Astrocyte (in vitro differentiated cells and primary cell): ENCODE results near the gene CABLES1. TPM values are rescaled to one million over a fixed set of nuclear protein-coding genes. Genes with fewer than 3 reads are reported as not detected.

Experiments
- DNase-seq: peaks from one replicate; pipeline ENCODE4 v3.0.0-alpha.2; 2010; ENCODE audit warnings: low read depth
- FAIRE-seq: peaks from 2 replicates; lab custom pipeline; 2011; peaks lifted over from hg19 to GRCh38; lab: Jason Lieb, UNC
- H2AFZ ChIP-seq: 2 replicates; pipeline ENCODE4 v1.6.0; 2012; ENCODE audit warnings: low read depth, low read length, inconsistent platforms
- H3K27ac ChIP-seq: 2 replicates; pipeline ENCODE4 v1.5.1; 2011; ENCODE audit warnings: low read depth, low read length, inconsistent platforms
- H3K27me3 ChIP-seq: 2 replicates; pipeline ENCODE4 v1.6.0; 2011; ENCODE audit warnings: low read length, inconsistent platforms; ENCODE audit not compliant: insufficient read depth
- H3K36me3 ChIP-seq: 2 replicates; pipeline ENCODE4 v1.5.1; 2011; ENCODE audit warnings: low read length, inconsistent platforms; ENCODE audit not compliant: insufficient read depth
- H3K4me1 ChIP-seq: 2 replicates; pipeline ENCODE4 v1.5.1; 2011; ENCODE audit warnings: low read length, inconsistent platforms; ENCODE audit not compliant: insufficient read depth
- H3K4me2 ChIP-seq: 2 replicates; pipeline ENCODE4 v1.6.0; 2012; ENCODE audit warnings: low read length, inconsistent platforms
- H3K4me3 ChIP-seq: 2 replicates; pipeline ENCODE4 v1.5.1; 2011; ENCODE audit warnings: low read depth, mild to moderate bottlenecking, low read length, inconsistent platforms; ENCODE audit not compliant: insufficient read depth
- H3K79me2 ChIP-seq: 2 replicates; pipeline ENCODE4 v1.6.0; 2012; ENCODE audit warnings: mild to moderate bottlenecking, low read length, inconsistent platforms; ENCODE audit not compliant: insufficient read depth
- H3K9ac ChIP-seq: 2 replicates; pipeline ENCODE4 v1.6.0; 2012; ENCODE audit warnings: mild to moderate bottlenecking, low read length, inconsistent platforms
- H3K9me3 ChIP-seq: 2 replicates; pipeline ENCODE4 v1.5.1; 2012; ENCODE audit warnings: low read depth, mild to moderate bottlenecking, low read length, inconsistent platforms; ENCODE audit not compliant: insufficient read depth
- H4K20me1 ChIP-seq: 2 replicates; pipeline ENCODE4 v1.6.0; 2012; ENCODE audit warnings: low read length, inconsistent platforms; ENCODE audit not compliant: insufficient read depth
- H3K27ac Mint-ChIP-seq: one replicate; pipeline ENCODE4 v1.8.0; 2021; ENCODE audit warnings: mild to moderate bottlenecking, mixed read lengths; ENCODE audit not compliant: unreplicated experiment
- H3K27me3 Mint-ChIP-seq: one replicate; pipeline ENCODE4 v1.8.0; 2021; ENCODE audit warnings: low read depth, mixed read lengths; ENCODE audit not compliant: unreplicated experiment
- H3K36me3 Mint-ChIP-seq: one replicate; pipeline ENCODE4 v1.8.0; 2021; ENCODE audit warnings: low read depth, mixed read lengths; ENCODE audit not compliant: unreplicated experiment
- H3K4me1 Mint-ChIP-seq: one replicate; pipeline ENCODE4 v1.8.0; 2021; ENCODE audit warnings: low read depth, mixed read lengths; ENCODE audit not compliant: unreplicated experiment
- H3K4me3 Mint-ChIP-seq: one replicate; pipeline ENCODE4 v1.8.0; 2021; ENCODE audit warnings: mild to moderate bottlenecking, moderate library complexity, mixed read lengths; ENCODE audit not compliant: unreplicated experiment
- H3K9me3 Mint-ChIP-seq: one replicate; pipeline ENCODE4 v1.8.0; 2021; ENCODE audit warnings: mild to moderate bottlenecking, mixed read lengths; ENCODE audit not compliant: unreplicated experiment
- EZH2 ChIP-seq: IDR thresholded peaks from 2 replicates; pipeline ENCODE4 v1.6.1; 2012; ENCODE audit warnings: mild to moderate bottlenecking, low read length, inconsistent platforms; ENCODE audit not compliant: insufficient read depth
- total RNA-seq: library from RNA; stranded (reverse); gene quantifications from 2 replicates; pipeline ENCODE4 v1.2.1, GENCODE V29; 2021
- TF ChIP-seq, protein P1 (sequence below): IDR thresholded peaks from 2 replicates; pipeline ENCODE4 v1.5.1; 2011; ENCODE audit warnings: low read depth, mild to moderate bottlenecking, inconsistent platforms, low read length, moderate library complexity; ENCODE audit not compliant: insufficient read depth

Gene CABLES1
- total RNA-seq, 1 donor from 2014 or later, result 14.5 TPM

DNA sequence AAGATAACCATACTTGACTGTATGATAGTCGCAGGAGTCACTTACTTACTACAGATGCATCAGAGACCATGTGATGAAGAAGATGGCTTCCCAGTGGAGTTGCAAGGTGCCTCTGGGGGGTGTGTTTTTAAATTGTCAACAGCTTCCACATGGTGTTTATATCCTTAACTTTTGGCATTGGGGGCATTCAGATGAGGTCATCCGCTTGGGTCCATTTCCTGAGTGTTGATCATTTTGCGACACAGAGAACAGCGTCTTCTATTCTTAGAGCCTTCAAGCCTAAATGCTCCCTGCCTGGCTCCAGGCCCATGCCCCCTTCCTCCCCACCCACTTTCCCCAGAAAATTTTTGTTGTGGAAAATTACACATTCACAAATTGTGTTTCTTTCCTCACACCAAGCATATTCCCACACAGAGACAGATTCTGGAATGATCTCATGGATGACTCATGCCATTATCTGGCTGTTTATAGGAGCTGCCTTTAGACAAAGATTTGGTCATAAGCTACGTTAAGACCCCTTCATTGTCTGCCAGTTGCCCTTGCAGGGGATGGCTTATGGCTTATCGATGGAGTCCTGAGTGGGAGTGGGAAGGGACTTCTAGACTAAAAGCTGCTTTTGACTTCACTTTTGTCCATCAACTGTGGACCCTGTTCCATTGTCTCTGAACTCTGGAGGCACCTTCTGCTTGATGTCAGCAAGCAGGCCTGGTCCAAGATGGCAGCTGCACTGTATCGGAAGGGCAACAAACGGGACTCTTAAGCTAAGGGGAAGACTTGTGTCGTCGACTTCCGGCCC lies 91.8 kb downstream of the CABLES1 start:
- Histone ChIP-seq H3K27me3 (no peaks in the 10 kb centered on the region), H3K79me2 (no peaks in the 10 kb centered on the region), H3K4me2 (peak overlapping the region; percentile 76), H3K27ac (peak overlapping the region; percentile 70), H3K9me3 (no peaks in the 10 kb centered on the region), H4K20me1 (no peaks in the 10 kb centered on the region), H3K4me1 (peaks cover 54% of the 10 kb centered on the region), H3K4me3 (no peak overlapping the region), H3K36me3 (no peaks in the 10 kb centered on the region), H2AFZ (no peak overlapping the region), H3K9ac (no peak overlapping the region)
- Mint-ChIP-seq H3K27ac (peak overlapping the region; percentile 91), H3K4me1 (peaks cover 59% of the 10 kb centered on the region), H3K4me3 (no peak overlapping the region), H3K36me3 (peaks cover 5% of the 10 kb centered on the region), H3K27me3 (no peaks in the 10 kb centered on the region), H3K9me3 (no peaks in the 10 kb centered on the region)
- TF ChIP-seq, protein P1, sequence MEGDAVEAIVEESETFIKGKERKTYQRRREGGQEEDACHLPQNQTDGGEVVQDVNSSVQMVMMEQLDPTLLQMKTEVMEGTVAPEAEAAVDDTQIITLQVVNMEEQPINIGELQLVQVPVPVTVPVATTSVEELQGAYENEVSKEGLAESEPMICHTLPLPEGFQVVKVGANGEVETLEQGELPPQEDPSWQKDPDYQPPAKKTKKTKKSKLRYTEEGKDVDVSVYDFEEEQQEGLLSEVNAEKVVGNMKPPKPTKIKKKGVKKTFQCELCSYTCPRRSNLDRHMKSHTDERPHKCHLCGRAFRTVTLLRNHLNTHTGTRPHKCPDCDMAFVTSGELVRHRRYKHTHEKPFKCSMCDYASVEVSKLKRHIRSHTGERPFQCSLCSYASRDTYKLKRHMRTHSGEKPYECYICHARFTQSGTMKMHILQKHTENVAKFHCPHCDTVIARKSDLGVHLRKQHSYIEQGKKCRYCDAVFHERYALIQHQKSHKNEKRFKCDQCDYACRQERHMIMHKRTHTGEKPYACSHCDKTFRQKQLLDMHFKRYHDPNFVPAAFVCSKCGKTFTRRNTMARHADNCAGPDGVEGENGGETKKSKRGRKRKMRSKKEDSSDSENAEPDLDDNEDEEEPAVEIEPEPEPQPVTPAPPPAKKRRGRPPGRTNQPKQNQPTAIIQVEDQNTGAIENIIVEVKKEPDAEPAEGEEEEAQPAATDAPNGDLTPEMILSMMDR, result no peak
- no peak for TF ChIP-seq EZH2
- peak; percentile 94 for DNase-seq
- no peak for FAIRE-seq

DNA sequence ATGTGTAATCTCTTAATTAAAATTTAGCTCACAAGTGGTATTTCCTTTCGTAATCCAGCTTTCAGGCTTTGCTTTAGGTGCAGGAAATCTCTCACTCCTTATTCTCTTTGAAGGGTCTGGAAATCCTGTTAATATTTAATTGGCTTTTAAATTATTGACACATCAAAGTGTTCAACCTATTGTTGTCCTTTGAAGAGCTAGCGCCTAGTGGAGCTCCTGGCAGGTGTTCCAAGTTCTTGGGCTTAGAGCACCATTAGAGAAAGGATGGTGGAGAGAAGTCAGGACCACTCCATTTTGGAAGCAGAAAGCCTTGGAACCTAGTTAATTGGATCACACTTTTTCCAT lies 92.4 kb downstream of the CABLES1 start:
- TF ChIP-seq, protein P1, result no peak
- no peak for TF ChIP-seq EZH2
- Histone ChIP-seq H3K4me3 (no peak overlapping the region), H3K4me2 (no peak overlapping the region), H3K4me1 (peaks cover 54% of the 10 kb centered on the region), H3K36me3 (no peaks in the 10 kb centered on the region), H3K27me3 (no peaks in the 10 kb centered on the region), H2AFZ (no peak overlapping the region), H3K79me2 (no peaks in the 10 kb centered on the region), H4K20me1 (no peaks in the 10 kb centered on the region), H3K9ac (no peak overlapping the region), H3K27ac (peak overlapping the region; percentile 70), H3K9me3 (no peaks in the 10 kb centered on the region)
- Mint-ChIP-seq H3K36me3 (peaks cover 8% of the 10 kb centered on the region), H3K27me3 (no peaks in the 10 kb centered on the region), H3K27ac (peak overlapping the region; percentile 91), H3K4me3 (no peak overlapping the region), H3K9me3 (peaks cover 2% of the 10 kb centered on the region), H3K4me1 (peaks cover 59% of the 10 kb centered on the region)
- peak; percentile 6 for DNase-seq
- FAIRE-seq, result no peak
